GM11168 (cell line): Measurements from ENCODE around the gene CHIT1.

ENCODE experiments used
- in situ Hi-C: fragments of 300-500 bp; cut with MboI; formaldehyde crosslinking; loops from one replicate; pipeline ENCODE4 v1.12.0; 2022; ENCODE audit warnings: low sequenced_read_pairs; ENCODE audit not compliant: unreplicated experiment

The CHIT1 gene

DNA sequence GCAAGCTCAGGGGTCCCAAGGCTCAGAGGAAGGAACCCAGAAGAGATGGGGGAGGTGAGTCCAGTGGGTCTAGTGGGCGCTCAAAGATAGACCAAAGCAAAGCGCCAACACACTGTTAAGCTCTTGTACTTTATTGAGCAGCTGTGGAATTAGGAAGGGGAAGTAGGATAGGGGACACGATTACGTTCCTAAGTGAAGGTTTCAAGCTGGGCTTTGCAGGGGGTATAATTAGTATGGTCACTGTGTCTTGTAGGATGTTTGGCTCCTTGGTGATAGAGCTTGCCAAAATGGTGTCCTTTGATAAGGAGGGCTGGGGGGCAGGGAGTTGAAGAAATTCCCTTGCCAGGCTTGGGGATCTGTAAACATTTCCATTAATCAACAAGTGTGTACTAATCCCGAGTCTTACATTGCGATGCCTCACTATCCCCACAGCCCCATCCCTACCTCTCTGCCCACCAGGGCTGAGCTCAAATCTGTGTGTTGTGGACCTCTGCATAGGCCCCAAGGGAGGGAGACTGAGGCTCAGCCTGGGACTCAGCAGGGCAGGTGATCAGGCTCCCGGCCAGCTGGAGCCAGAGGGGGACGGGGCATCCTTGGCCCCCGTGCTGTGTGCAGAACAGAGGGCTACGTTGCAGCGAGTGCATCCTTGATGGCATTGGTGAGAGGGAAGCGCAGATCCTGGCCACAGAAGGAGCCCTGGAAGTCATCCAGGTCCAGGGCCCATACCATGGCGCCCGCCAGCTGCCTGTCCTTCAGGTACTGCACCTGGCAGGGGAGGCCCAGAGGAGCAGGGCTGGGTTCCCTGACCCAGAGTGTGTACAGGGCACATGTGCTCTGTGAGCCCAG lies 50.4 kb downstream of the CHIT1 start:
- in situ Hi-C loops, result no loop called here

DNA sequence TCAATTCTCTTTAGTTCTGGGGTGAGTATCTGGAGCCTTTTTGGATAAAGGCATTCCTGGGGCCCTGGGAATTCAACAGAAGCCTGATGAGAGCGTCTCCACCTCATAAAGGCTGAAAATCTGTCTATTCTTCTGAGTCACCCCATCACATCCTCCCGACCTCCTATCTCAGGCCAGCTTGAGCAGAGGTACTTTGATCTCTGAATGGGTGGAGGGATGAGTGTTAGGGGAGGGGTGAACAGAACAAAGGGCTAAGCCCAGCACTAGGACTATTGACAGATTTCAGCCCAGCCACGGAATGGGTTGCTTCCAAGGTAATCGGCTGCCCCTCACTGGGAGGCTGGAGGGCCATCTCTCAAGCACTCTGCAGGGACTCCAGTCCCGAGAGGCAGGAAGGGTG lies 51.4 kb downstream of the CHIT1 start:
- in situ Hi-C loops, result no loop called here

DNA sequence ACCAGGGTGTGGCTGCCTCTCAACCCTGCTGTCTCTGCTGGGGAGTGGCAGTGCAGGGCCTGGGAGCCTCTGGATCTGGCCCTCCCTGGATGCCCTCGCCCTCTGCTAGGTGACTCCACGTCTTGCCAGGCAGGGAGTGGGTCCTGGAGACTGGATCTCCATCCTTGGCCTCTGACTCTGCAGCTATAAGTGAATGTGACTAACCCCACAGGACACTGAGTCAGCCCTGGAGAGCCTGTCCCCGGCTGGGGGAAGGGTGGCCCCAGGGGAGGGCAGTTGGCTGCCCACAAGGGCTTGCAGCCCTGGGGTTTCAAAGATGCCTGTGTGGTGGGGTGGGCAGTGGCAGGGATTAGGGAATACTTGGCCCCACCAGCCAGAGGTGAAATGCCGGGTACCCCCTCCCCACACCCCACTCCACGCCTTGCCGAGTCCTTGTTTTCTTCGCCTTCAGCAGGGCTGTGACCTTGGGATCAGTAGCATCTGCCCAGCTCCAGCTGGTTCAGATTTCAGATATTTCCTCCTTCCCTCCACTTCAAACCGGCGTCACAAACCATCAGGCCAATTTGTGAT lies 51.9 kb downstream of the CHIT1 start:
- in situ Hi-C loops, result no loop called here

DNA sequence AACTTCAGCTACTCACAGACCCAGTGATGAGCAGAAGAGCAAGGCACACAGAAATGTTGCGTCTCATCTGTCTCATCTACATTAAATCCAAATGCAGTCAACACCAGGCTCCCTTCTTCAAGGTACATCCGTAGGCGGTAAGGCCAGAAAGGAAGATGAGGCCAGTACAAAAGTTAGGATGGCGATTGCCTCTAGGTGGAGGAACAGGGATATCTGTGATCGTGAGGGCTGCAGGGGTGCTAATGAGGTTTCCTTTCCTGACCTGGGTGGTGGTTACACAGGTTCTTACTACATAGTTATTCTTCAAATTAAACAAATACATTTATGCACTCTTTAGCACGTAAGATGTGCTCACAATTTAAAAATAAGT lies 52.5 kb downstream of the CHIT1 start:
- in situ Hi-C loops, result no loop called here

DNA sequence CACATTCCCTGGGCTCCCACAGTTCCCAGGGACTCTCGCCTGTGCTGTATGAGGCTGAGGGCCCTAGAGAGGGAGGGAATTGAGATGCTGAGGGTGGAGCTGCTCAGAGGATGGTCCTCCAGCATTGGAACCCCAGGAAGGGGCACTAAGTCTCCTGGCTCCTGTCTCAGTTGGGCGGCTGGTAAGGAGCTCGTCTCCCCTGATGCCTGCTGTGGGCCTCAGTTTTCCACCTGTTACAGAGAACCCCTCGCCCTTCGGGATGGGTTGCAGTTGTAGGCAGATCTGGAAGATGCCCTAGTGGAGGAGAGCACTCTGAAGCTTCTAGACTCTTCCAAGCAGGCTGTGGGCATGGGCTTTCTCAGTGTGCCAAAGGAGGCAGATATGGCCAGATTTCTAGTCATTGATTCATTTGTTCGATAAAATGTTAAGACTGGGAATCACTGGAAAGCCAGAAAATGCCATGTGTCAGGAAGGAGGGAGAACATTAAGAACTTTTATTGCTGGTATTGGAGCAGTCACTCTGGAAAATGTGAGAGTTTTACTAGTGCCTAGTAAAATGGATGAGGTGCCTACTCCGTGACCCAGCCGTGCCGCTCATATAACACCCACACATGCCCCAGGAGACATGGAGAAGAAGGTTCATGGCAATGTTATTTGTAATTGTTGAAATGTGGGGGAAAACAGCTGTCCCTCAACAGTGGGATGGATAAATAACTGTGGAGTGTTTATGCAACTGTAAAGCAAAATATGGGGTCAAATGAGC lies 53.0 kb downstream of the CHIT1 start:
- in situ Hi-C loops, result no loop called here

DNA sequence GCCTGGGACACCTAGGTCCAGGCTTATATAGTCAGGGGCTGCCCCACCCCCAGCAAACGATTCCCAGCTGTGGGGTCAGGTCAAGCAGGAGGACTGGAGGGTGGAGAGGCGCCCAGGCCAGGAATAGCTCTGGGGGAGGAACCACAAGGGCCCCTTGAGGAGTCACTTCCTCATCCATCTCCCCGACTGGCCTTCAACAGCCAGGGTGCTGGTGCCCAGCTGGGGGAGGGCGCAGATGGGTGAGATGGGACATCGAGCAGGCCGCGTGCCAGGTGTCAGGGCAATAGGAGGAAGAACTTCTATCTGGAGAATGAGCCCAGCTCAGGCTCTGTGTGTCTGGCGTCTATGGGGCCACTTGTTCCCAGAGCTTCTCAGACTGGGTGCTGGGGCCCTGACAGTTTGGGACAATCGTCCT lies 53.6 kb downstream of the CHIT1 start:
- in situ Hi-C loops, result no loop called here

DNA sequence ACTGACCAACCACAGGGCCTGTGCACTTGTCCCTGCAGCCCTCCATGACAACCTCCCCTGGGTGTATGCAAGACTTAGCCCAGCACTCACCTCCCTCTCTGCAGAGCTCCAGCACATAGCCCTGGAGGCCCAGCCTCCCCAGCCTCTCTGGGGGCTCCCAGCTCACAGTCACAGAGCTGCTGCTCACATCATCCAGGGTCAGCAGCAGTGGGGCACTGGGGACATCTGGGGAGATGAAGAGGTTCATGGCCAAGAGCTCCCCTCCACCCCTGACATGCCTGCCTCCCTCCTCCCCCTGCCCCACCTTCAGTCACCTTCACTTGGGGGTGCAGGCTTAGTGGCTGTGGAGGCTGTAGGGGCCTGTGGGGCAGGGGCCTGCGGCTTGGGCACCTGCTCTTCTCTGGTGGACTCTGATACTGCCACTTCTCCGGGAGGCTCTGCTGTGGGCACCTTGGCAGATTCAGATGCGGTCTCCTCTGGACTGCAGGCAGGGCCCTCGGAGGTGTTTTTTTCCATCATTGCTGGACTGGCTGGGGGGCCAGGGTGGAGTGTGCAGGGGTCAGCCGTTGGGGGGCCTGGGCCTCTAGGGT lies 54.1 kb downstream of the CHIT1 start, which contains the start of gene MYBPH:
Gene MYBPH, minus strand, starts transcription at position 590 of the 590 bp plus-strand sequence. Its CDS starts 71 bp downstream, at position 519.
- in situ Hi-C loops, result no loop called here

DNA sequence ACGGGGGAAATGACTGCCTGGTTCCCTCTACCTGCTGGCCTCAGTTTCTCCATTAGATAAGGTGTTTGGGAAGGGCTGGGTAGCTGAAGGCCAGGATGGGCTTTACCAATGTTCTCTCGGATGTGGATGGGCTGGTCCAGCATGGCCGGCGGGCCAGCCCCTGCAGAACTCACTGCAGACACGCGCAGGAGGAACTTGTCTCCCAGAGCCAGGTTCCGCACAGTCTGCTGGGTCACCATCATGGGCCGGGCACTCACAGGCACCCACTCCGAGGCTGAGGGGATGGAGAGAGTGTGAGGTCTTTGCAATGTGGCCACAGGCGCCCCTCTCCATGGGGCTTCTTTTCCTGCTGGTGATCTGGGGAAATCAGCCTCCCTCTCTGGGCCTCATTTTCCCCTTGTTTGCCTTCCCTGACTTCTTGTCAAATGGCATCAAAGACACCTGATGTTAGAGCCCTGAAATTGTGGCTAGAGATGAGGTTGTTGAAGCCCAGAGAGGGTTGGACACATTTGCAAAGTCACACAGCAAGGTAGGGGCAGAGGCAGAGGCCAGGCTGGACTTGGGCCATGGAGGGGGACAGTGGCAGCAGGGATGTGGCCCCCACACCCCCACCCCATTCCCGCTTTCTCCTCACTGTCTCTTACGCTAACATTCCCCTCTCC lies 55.0 kb downstream of the CHIT1 start:
- in situ Hi-C loops, result no loop called here

DNA sequence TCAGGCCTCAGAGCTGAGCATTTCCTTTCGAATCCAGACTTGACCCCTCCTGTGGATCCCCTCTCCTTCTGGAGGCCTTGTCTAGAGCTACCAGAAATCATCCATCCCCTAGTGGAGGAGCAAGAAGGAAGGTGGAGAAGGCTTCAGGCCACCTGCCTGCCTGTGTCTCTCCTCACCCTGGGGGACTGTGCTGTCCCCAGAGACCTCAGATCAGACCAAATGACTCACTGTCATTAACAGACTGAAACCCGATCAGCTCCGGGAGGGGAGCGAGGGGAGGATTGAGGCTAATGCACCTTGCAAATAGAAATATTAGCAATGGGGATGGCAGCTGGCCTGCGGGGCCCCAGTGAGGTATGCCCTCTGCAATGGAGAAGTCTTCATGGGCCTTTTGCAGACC lies 55.9 kb downstream of the CHIT1 start:
- in situ Hi-C loops, result no loop called here

DNA sequence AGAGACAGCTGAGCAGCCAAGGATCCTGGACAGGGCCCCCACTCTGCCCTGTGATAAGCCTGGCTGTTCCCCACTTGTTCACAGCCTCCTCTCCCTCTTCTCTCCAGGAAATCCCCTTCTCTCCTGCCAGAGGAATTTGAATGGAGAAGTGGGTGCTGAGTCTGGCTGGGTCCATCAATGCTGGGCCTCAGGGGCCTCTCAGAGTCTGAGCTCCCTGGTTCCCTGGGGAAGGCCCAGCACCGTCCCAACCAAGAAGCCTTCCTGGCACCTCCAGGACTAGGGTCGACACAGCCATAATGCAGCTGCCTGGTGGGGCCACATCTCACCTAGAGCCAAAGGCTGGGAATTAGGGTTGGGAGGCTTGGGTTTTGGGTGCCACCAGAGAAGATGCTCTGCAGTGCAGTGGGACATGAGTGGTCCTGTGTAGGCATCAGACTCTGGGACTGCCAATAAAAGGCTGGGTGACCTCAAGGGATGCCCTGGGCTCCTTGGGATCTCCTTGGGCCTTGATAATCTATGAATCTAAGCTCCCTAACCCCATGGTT lies 56.4 kb downstream of the CHIT1 start:
- in situ Hi-C loops, result no loop called here

DNA sequence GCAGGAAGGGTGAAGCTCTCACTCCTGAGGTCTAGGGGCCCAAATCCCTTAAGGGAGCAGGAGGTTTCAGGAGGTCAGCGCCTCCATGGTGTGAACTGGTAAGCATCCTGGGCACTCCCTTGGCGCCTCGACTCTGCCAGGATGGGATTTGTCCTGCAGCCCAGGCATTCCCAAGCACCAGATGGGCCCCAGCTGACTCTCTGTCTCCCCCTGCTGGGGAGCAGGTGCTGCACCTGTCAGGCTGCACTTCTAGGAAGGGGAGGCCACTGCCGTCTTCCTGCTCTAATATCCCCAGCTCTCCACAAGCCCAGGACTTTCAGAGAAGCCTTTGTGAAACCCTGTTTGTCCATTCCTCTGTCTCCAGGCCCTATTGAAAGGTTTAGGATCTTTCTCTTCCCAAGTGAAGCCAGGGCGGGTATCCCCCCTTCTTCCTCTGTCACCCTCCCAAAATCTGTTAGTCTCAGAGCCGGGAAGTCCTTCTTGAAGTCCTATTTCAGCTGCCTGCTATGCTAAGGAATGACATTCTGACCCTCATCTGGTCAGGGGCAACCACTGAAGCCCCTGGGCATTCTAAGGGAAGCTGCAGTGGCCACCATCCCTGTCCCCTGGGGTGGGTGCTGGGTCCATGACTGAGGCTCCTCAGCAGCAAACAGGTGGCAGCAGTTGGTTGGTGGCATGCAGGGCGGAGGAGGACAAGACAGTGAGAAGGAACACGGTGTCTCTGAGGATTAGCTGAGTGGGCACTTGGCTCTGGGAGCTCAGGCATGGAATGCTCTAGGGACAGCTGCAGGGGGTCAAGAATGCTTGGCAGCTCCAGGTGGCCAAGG lies 57.1 kb downstream of the CHIT1 start:
- in situ Hi-C loops, result no loop called here

DNA sequence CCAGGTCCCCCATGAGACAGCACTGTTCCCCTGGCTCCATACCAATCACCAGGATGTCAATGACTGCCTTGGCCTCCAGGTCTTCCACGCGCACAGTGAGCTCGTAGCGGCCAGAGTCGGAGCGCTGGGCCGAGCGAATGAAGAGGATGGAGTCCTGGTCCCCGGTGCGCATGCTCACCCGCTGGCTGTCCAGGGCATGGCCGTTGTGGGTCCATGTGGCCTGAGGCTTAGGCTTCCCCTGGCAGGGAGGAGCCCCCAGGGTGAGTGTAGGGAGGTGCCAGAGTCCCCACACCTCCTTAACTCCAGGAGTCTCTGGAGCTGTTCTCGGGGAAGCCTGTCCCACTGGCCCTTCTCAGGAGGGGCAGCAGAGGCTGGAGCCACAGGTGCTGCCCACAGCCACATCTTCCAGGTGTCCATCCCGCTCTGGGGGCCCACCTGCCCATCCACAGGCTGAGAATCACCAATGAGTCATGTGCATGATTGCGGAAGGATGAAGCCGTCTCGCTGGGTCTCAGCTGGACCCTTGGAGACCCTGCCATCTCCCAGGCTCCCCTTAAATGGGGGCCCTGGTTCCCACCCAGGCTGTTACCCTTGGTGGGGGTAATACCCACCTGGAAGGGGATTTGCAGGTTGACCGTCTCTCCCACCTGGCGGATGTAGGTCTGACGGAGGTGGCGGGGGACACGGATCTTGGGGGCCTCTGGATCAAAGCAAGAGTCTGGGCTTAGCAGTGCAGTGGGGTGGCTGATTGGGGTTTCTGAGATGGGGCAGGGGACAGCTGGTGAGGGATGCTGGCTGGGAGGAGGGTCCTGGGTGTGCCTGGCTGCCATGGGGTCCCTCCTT lies 57.9 kb downstream of the CHIT1 start:
- in situ Hi-C loops, result no loop called here

DNA sequence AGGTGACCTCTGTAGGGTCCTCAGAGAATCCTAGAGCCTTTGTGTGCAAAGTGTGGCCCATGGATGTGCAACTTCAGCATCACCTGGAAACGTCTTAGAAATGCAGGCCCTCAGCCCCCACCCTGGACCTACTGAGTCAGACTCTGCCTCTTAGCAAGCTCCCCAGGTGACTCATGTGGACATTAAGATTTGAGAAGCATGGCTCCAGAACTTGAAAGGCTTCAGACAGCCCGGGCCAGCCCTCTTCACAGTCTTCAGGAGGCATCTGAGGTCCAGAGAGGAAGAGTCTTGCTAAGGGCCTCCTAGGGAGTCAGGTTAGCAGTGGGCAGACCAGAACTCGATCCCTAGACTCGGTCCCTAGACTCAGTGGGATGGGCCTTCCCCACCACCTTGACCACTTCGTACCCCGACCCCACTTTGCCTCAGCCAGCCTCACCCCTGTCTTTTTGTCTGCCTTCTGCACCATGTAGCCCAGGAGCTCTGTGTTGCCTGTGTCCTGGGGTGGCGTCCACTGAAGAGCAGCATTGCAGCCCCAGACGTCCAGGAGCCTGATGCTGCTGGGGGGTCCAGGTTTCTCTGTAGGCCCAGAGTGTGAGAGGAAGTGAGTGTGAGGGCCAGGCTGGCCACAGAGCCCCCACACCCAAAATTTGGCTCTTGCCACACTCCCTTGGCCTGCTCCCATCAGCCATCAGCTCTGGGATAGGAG lies 58.7 kb downstream of the CHIT1 start:
- in situ Hi-C loops, result no loop called here

DNA sequence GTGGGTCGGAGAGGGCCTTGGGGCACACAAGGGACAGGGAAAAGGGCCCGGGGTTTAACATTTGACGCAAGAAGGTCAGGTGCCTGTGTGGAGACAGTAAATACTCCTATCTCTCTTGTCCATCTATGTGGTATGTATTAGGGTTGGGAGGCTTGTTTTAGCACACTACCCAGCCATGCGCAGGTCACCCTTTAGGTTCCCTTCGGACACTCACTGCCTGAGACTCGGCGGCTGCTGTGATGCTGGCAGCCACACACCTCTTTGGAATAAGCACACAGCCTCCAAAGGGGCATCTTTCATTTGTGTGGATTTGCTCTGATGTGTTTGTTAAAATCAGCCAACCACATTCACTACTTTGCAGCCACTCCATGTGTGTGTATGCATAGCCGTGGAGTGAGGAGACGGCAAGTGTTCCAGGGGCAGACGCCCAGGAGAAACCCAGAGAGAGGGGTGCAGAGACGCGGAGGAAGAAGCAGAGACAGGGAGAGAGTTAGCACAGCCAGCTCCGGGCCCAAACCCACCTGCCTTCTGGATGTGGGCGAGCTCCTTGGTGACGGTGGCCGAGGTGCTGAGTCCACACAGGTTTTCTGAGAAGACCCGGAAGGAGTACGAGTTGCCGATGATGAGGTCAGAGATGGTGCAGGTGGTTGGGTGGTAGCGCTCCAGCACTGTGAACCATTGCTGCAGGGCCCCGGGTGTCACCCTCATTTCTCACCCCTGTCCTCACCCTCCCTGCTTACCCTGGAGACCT lies 59.5 kb downstream of the CHIT1 start:
- in situ Hi-C loops, result no loop called here

DNA sequence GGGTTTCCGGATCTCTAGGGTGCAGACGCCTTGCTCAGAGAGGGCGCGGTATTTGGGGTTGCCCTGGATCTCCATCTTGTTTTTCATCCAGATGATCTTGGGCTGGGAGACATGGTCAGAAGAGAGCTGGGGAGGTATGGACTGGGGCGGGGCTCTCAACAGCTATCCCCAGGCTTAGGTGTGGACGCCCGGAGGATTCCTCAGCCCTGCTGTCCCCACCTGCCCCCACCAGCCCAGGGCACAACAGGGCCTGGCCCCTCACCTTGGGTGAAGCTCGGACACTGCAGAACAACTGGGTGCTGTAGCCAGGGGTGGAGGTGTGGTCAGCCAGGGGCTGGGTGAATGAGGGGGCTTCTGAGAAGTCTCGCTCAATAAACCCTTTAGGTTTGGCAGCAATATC lies 60.5 kb downstream of the CHIT1 start:
- in situ Hi-C loops, result no loop called here

DNA sequence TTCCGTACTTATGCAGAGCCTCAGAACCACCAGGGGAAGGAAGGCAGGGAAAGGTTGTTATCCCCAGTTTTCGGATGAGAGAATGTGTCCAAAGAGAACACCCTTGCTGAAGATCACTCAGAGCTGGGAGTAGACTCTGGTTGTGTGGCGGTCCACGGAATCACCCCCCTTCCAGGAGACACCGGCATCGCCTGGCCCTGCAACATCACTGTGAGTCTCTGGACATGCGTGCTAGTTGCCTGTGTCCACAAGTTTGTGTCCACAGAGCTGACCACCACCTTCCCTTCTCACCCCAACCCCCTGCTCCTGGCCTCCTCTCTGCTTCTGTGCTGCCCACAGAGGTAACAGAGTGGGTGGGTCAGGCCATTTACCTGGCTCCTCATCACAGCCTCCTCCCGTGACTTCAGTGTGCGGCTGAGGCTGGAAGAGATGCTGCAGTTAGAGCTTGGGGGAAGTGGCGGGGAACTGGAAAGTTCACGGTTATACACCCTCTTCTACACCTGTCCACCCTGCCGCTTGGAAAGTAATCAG lies 61.2 kb downstream of the CHIT1 start:
- in situ Hi-C loops, result no loop called here

DNA sequence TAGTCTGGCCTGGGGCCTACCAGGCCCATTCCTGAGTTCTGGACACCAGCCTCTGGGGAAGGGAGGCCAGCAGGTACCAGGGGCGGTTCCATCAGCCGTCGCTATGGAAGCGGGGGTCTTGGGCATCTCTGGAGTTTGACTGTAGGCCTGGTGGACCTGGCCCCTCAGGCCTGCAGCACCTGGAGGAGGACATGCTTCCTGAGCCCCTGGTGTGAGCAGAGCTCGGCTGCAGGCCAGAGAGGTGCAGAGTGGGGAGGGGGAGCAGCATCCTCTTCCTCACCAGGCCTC lies 61.6 kb downstream of the CHIT1 start:
- in situ Hi-C loops, result no loop called here
